Jurkat, Clone E6-1 (cell line): ENCODE results near the gene ZNF438. TPM values are rescaled to one million over a fixed set of nuclear protein-coding genes. Genes with fewer than 3 reads are reported as not detected.
"Not testable (repeated sequence)": the region's sequence is repeated elsewhere in the genome, so short reads cannot be mapped to it uniquely, and the experiment has no call there.

Source experiments
- DNase-seq: peaks from one replicate; pipeline ENCODE4 v3.0.0-alpha.2; 2011; ENCODE audit warnings: low read depth, low spot score
- H3K4me3 ChIP-seq: 2 replicates; pipeline ENCODE4 v1.5.1; 2011; ENCODE audit warnings: mild to moderate bottlenecking, low read length, control low read depth, moderate library complexity
- polyA plus RNA-seq: library from polyadenylated mRNA; unstranded; fragments of >200 nt; gene quantifications from one replicate; pipeline ENCODE4 v1.2.1, GENCODE V29; 2012; ENCODE audit warnings: missing spikeins; ENCODE audit not compliant: insufficient read length, insufficient read depth

ZNF438 gene
- 5.1 TPM for polyA plus RNA-seq

GRCh38 chr10:31031558-31032257 is at the start of gene ZNF438:
TSS of gene ZNF438 (minus strand) at chr10:31031865. CDS start at chr10:30877034, 154,831 bp downstream.
- DNase-seq: peak; percentile 83
- H3K4me3 ChIP-seq: peak within 1 kb of the TSS; percentile 61

- no peak overlapping the region for H3K4me3 ChIP-seq
Observed at GRCh38 chr10:31076610-31076988, 44.9 kb upstream of the ZNF438 start.

GRCh38 chr10:31075881-31076609 is 44.4 kb upstream of the ZNF438 start:
- no peak for DNase-seq
- no peak overlapping the region for H3K4me3 ChIP-seq

More at GRCh38 chr10:31076610-31076988, 44.9 kb upstream of the ZNF438 start:
- no peak for DNase-seq

GRCh38 chr10:31075434-31075833 is 43.8 kb upstream of the ZNF438 start:
- H3K4me3 ChIP-seq: no peak overlapping the region
- DNase-seq: no peak

- H3K4me3 ChIP-seq: no peak overlapping the region
Observed at GRCh38 chr10:31074722-31075086, 43.0 kb upstream of the ZNF438 start.

GRCh38 chr10:31073996-31074721 is 42.5 kb upstream of the ZNF438 start:
- no peak for DNase-seq
- no peak overlapping the region for H3K4me3 ChIP-seq

More at GRCh38 chr10:31074722-31075086, 43.0 kb upstream of the ZNF438 start:
- DNase-seq: no peak

GRCh38 chr10:31073211-31073610 is 41.5 kb upstream of the ZNF438 start:
- H3K4me3 ChIP-seq: no peak overlapping the region
- no peak for DNase-seq

- no peak overlapping the region for H3K4me3 ChIP-seq
- DNase-seq: no peak
Observed at GRCh38 chr10:31072451-31072850, 40.8 kb upstream of the ZNF438 start.

GRCh38 chr10:31071232-31072005 is 39.8 kb upstream of the ZNF438 start:
- H3K4me3 ChIP-seq: no peak overlapping the region
- no peak for DNase-seq

- DNase-seq: peak; percentile 53
- no peak overlapping the region for H3K4me3 ChIP-seq
Observed at GRCh38 chr10:31070691-31071090, 39.0 kb upstream of the ZNF438 start.

GRCh38 chr10:31070025-31070424 is 38.4 kb upstream of the ZNF438 start:
- H3K4me3 ChIP-seq: no peak overlapping the region
- DNase-seq: no peak

- no peak overlapping the region for H3K4me3 ChIP-seq
- DNase-seq: no peak
Observed at GRCh38 chr10:31069411-31069810, 37.7 kb upstream of the ZNF438 start.

GRCh38 chr10:31064348-31064747 is 32.7 kb upstream of the ZNF438 start:
- no peak overlapping the region for H3K4me3 ChIP-seq
- no peak for DNase-seq

GRCh38 chr10:31063841-31064240 is 32.2 kb upstream of the ZNF438 start:
- DNase-seq: no peak
- no peak overlapping the region for H3K4me3 ChIP-seq

GRCh38 chr10:31062856-31063255 is 31.2 kb upstream of the ZNF438 start:
- H3K4me3 ChIP-seq: no peak overlapping the region
- no peak for DNase-seq

- DNase-seq: no peak
- H3K4me3 ChIP-seq: no peak overlapping the region
Observed at GRCh38 chr10:31061941-31062340, 30.3 kb upstream of the ZNF438 start.

GRCh38 chr10:31058795-31059703 is 27.4 kb upstream of the ZNF438 start:
- no peak for DNase-seq
- no peak overlapping the region for H3K4me3 ChIP-seq

GRCh38 chr10:31056678-31057077 is 25.0 kb upstream of the ZNF438 start:
- H3K4me3 ChIP-seq, DNase-seq: not testable (repeated sequence)
